IMR-90 (cell line): Measurements from ENCODE around the gene NOP10. TPM values are rescaled to one million over a fixed set of nuclear protein-coding genes. Genes with fewer than 3 reads are reported as not detected.

ENCODE experiments used
- ATAC-seq: fragments of 200-7000 bp; cut with Tn5 transposase; 2 replicates; pipeline ENCODE4 v1.9.1; 2020; ENCODE audit warnings: low read depth, mild to moderate bottlenecking, moderate library complexity
- BruUV-seq: library from RNA; stranded (reverse); fragments of 400-500 nt; replicated peaks from 2 replicates; lab custom pipeline; 2021; lab: Mats Ljungman, UMichigan
- CTCF ChIA-PET: fragments of 300-600 bp; formaldehyde crosslinking; extraction: SDS; loops from one replicate; lab custom pipeline; 2021; ENCODE audit warnings: antibody characterized with exemption; lab: Yijun Ruan, JAX
- POLR2A ChIA-PET: fragments of 300-600 bp; sonication (Branson Sonifier 250); formaldehyde crosslinking; loops from one replicate; lab custom pipeline; 2022; ENCODE audit warnings: antibody characterized with exemption; ENCODE audit not compliant: unreplicated experiment; lab: Charles Lee
- DNase-seq: peaks from one replicate; pipeline ENCODE4 v3.0.0; 2013
- H2AFZ ChIP-seq: replicated peaks from 2 replicates; pipeline ENCODE3; 2013; ENCODE audit warnings: low read length, mild to moderate bottlenecking; ENCODE audit not compliant: poor library complexity
- H2AK5ac ChIP-seq: 2 replicates; pipeline ENCODE4 v1.6.1; 2013; ENCODE audit warnings: low read depth, low read length, inconsistent platforms
- H2AK9ac ChIP-seq: replicated peaks from 2 replicates; pipeline ENCODE3; 2013; ENCODE audit warnings: mild to moderate bottlenecking, low read depth, low read length, moderate library complexity; ENCODE audit not compliant: poor library complexity
- H2BK120ac ChIP-seq: 2 replicates; pipeline ENCODE4 v1.6.1; 2013; ENCODE audit warnings: low read depth, low read length, inconsistent platforms
- H2BK15ac ChIP-seq: 3 replicates; pipeline ENCODE4 v1.6.1; 2013; ENCODE audit warnings: low read depth, low read length, inconsistent platforms
- H2BK20ac ChIP-seq: 2 replicates; pipeline ENCODE4 v1.6.1; 2013; ENCODE audit warnings: low read depth, mild to moderate bottlenecking, inconsistent platforms, low read length, moderate library complexity
- H2BK5ac ChIP-seq: 2 replicates; pipeline ENCODE4 v1.6.1; 2013; ENCODE audit warnings: mild to moderate bottlenecking, low read depth, low read length, inconsistent platforms; ENCODE audit not compliant: poor library complexity, severe bottlenecking
- H3K14ac ChIP-seq: replicated peaks from 2 replicates; pipeline ENCODE4 v1.6.1; 2013; ENCODE audit warnings: low read depth, low read length, inconsistent platforms
- H3K18ac ChIP-seq: 2 replicates; pipeline ENCODE4 v1.6.1; 2013; ENCODE audit warnings: low read depth, low read length, control low read depth
- H3K23ac ChIP-seq: 2 replicates; pipeline ENCODE4 v1.6.1; 2013; ENCODE audit warnings: low read depth, low read length, inconsistent platforms
- H3K27ac ChIP-seq: 2 replicates; pipeline ENCODE4 v1.5.1; 2013; ENCODE audit warnings: mild to moderate bottlenecking, control low read depth, low read length; ENCODE audit not compliant: insufficient read depth
- H3K27me3 ChIP-seq: 2 replicates; pipeline ENCODE4 v1.6.1; 2013; ENCODE audit warnings: low read length; ENCODE audit not compliant: control insufficient read depth, insufficient read depth
- H3K36me3 ChIP-seq: 2 replicates; pipeline ENCODE4 v1.6.1; 2013; ENCODE audit warnings: low read length, mixed read lengths; ENCODE audit not compliant: control insufficient read depth, insufficient read depth
- H3K4ac ChIP-seq: 2 replicates; pipeline ENCODE4 v1.6.1; 2013; ENCODE audit warnings: low read depth, low read length, inconsistent platforms
- H3K4me1 ChIP-seq: 2 replicates; pipeline ENCODE4 v1.6.1; 2013; ENCODE audit warnings: low read length, mixed read lengths; ENCODE audit not compliant: control insufficient read depth, insufficient read depth
- H3K4me2 ChIP-seq: 2 replicates; pipeline ENCODE4 v1.6.1; 2013; ENCODE audit warnings: low read depth, mild to moderate bottlenecking, control low read depth, low read length, moderate library complexity
- H3K4me3 ChIP-seq: 2 replicates; pipeline ENCODE4 v1.5.1; 2013; ENCODE audit warnings: low read depth, mild to moderate bottlenecking, control low read depth, low read length, moderate library complexity; ENCODE audit not compliant: insufficient read depth
- H3K56ac ChIP-seq: 2 replicates; pipeline ENCODE4 v1.6.1; 2013; ENCODE audit warnings: low read length, inconsistent platforms; ENCODE audit not compliant: insufficient read depth; ENCODE audit errors: extremely low read depth
- H3K79me1 ChIP-seq, 2 experiments: 2 replicates each; pipeline ENCODE4 v1.6.1; 2013; ENCODE audit warnings: low read length in 2 of 2, inconsistent platforms in 1 of 2, low read depth in 1 of 2
- H3K9ac ChIP-seq: 2 replicates; pipeline ENCODE4 v1.6.1; 2013; ENCODE audit warnings: low read depth, low read length, control low read depth
- H3K9me1 ChIP-seq: 2 replicates; pipeline ENCODE4 v1.6.1; 2013; ENCODE audit warnings: low read length, inconsistent platforms; ENCODE audit not compliant: insufficient read depth
- H3K9me3 ChIP-seq: 2 replicates; pipeline ENCODE4 v1.6.1; 2013; ENCODE audit warnings: low read length; ENCODE audit not compliant: control insufficient read depth, insufficient read depth
- H4K20me1 ChIP-seq: 2 replicates; pipeline ENCODE4 v1.6.1; 2013; ENCODE audit warnings: low read length, inconsistent platforms; ENCODE audit not compliant: insufficient read depth
- H4K5ac ChIP-seq: 2 replicates; pipeline ENCODE4 v1.6.1; 2013; ENCODE audit warnings: mild to moderate bottlenecking, low read depth, low read length, control low read depth
- H4K8ac ChIP-seq, 2 experiments: 2 replicates each; pipeline ENCODE4 v1.6.1; 2013; ENCODE audit warnings: low read depth in 2 of 2, low read length in 2 of 2, control low read depth in 1 of 2, inconsistent platforms in 1 of 2
- H4K91ac ChIP-seq: 2 replicates; pipeline ENCODE4 v1.6.1; 2013; ENCODE audit warnings: low read depth, low read length, inconsistent platforms; ENCODE audit not compliant: insufficient read depth
- BHLHE40 ChIP-seq: fragments of 150-350 bp; IDR thresholded peaks from 2 replicates; pipeline ENCODE4 v1.6.1; 2016; ENCODE audit warnings: mild to moderate bottlenecking, low read depth, low read length
- CEBPB ChIP-seq: IDR thresholded peaks from 2 replicates; pipeline ENCODE4 v1.6.1; 2012; ENCODE audit warnings: low read depth, low read length, improper control_type of control experiment
- CHD1 ChIP-seq: IDR thresholded peaks from 2 replicates; pipeline ENCODE4 v1.6.1; 2012; ENCODE audit warnings: low read depth, low read length, improper control_type of control experiment
- CTCF ChIP-seq: conservative IDR thresholded peaks from 2 replicates; pipeline ENCODE4 v1.5.1; 2012; ENCODE audit warnings: mild to moderate bottlenecking, low read depth, low read length, improper control_type of control experiment
- ELK1 ChIP-seq: fragments of 150-350 bp; IDR thresholded peaks from 2 replicates; pipeline ENCODE4 v1.6.1; 2016; ENCODE audit warnings: low read depth, mild to moderate bottlenecking, low read length, moderate library complexity, borderline replicate concordance
- FOS ChIP-seq: fragments of 150-350 bp; IDR thresholded peaks from 2 replicates; pipeline ENCODE4 v1.6.1; 2016; ENCODE audit warnings: low read depth, low read length
- MAFK ChIP-seq: IDR thresholded peaks from 2 replicates; pipeline ENCODE4 v1.6.1; 2012; ENCODE audit warnings: low read depth, low read length, improper control_type of control experiment
- MAZ ChIP-seq: IDR thresholded peaks from 2 replicates; pipeline ENCODE4 v1.6.1; 2012; ENCODE audit warnings: low read depth, mild to moderate bottlenecking, low read length, improper control_type of control experiment, moderate library complexity, borderline replicate concordance
- MXI1 ChIP-seq: IDR thresholded peaks from 2 replicates; pipeline ENCODE4 v1.6.1; 2012; ENCODE audit warnings: low read depth, mild to moderate bottlenecking, low read length, moderate library complexity, borderline replicate concordance
- NFE2L2 ChIP-seq: fragments of 150-350 bp; IDR thresholded peaks from 2 replicates; pipeline ENCODE4 v1.6.1; 2016; ENCODE audit warnings: low read depth, mild to moderate bottlenecking, low read length
- POLR2A ChIP-seq: IDR thresholded peaks from 2 replicates; pipeline ENCODE4 v1.6.1; 2012; ENCODE audit warnings: mild to moderate bottlenecking, low read depth, low read length
- RAD21 ChIP-seq: IDR thresholded peaks from 2 replicates; pipeline ENCODE4 v1.6.1; 2012; ENCODE audit warnings: low read length, improper control_type of control experiment
- RCOR1 ChIP-seq: IDR thresholded peaks from 2 replicates; pipeline ENCODE4 v1.6.1; 2012; ENCODE audit warnings: mild to moderate bottlenecking, low read length, improper control_type of control experiment; ENCODE audit not compliant: insufficient replicate concordance
- RFX5 ChIP-seq: IDR thresholded peaks from 2 replicates; pipeline ENCODE4 v1.8.0; 2012; ENCODE audit warnings: low read depth, mild to moderate bottlenecking, low read length, moderate library complexity
- SMC3 ChIP-seq: fragments of 150-350 bp; IDR thresholded peaks from 2 replicates; pipeline ENCODE4 v1.6.1; 2016; ENCODE audit warnings: low read depth, mild to moderate bottlenecking, antibody characterized with exemption, low read length, moderate library complexity
- USF2 ChIP-seq: fragments of 150-350 bp; IDR thresholded peaks from 2 replicates; pipeline ENCODE4 v1.6.1; 2017; ENCODE audit warnings: mild to moderate bottlenecking, antibody characterized with exemption, low read length, low read depth
- WGBS, 2 experiments: methylation state at CpG; one replicate each; pipeline versions ENCODE4 v1.1.5 to v1.1.7; 2013; ENCODE audit warnings: missing lambda C conversion rate in 2 of 2; ENCODE audit not compliant: insufficient read length in 1 of 2; ENCODE audit errors: extremely low coverage in 2 of 2; 5-methylcytosine and 5-hydroxymethylcytosine counted together
- dilution Hi-C: fragments of 300-500 bp; cut with HindIII; formaldehyde crosslinking; loops from one replicate; pipeline ENCODE4 v1.14.3; 2018; ENCODE audit warnings: low sequenced_read_pairs; ENCODE audit not compliant: unreplicated experiment
- in situ Hi-C: fragments of 300-500 bp; cut with MboI; formaldehyde crosslinking; loops from 3 replicates; pipeline ENCODE4 v1.14.3; 2019; ENCODE audit warnings: low sequenced_read_pairs, inconsistent platforms, mixed read lengths
- intact Hi-C: fragments of 100-400 bp; cut with micrococcal nuclease; formaldehyde crosslinking; loops from 2 replicates; pipeline ENCODE4 v1.10.0; 2022
- polyA plus RNA-seq, 3 experiments: library from polyadenylated mRNA; depleted of rRNA; stranded (reverse); fragments of >200 nt; gene quantifications; 2 replicates each; pipeline ENCODE4 v1.2.3, GENCODE V29; 2012; ENCODE audit warnings: low replicate concordance in 1 of 3
- total RNA-seq: library from RNA; depleted of rRNA; stranded (reverse); fragments of >200 nt; gene quantifications from 2 replicates; pipeline ENCODE4 v1.2.3, GENCODE V29; 2012

NOP10 gene
- total and polyA plus RNA-seq, 2 of the 4 experiments (the other 2 are of a cell fraction), result 141 to 468 TPM

GRCh38 chr15:34297059-34297458 lies 45.9 kb downstream of the NOP10 start:
- Histone ChIP-seq H3K4me2 (no peak overlapping the region; the same call in 1 of the 2 replicates), H3K14ac (no peak overlapping the region), H2BK15ac (no peak overlapping the region), H3K56ac (no peak overlapping the region), H3K27me3 (no peaks in the 10 kb centered on the region), H3K9me3 (no peaks in the 10 kb centered on the region), H2BK5ac (no peak overlapping the region), H3K36me3 (no peaks in the 10 kb centered on the region), H2BK120ac (no peak overlapping the region), H3K9ac (no peak overlapping the region), H4K20me1 (no peaks in the 10 kb centered on the region; the same call in none of the 2 replicates), H3K4ac (no peak overlapping the region), H3K4me1 (no peaks in the 10 kb centered on the region; the same call in 1 of the 2 replicates), H4K5ac (no peak overlapping the region), H3K27ac (no peak overlapping the region), H4K91ac (no peak overlapping the region), H3K79me1 (peaks cover 4 to 13% of the 10 kb centered on the region in 2 experiments; a peak in 3 of 4 replicates), H3K18ac (no peak overlapping the region), H3K23ac (0 out of 2 replicates have a peak overlapping the region, but pooled peaks have one; percentile 91), H2BK20ac (no peak overlapping the region), H2AFZ (no peak overlapping the region), H4K8ac (no peak overlapping the region), H3K9me1 (peaks cover 5% of the 10 kb centered on the region), H3K4me3 (no peak overlapping the region), H2AK9ac (no peak overlapping the region), H2AK5ac (no peak overlapping the region)
- BruUV-seq, result no TSS peak
- CTCF ChIA-PET, result interaction anchor here (1.5 kb wide), 1 partner anchor 41 kb away, joined by 4 read pairs; the partner anchor contains the start of gene SLC12A6
- POLR2A ChIA-PET, result no interaction called here
- no CpG with 5 or more reads among the region's 1 CpG for WGBS, 2 experiments
- ATAC-seq (no peak), DNase-seq (peak; percentile 37)
- in situ Hi-C loops (no loop called here), intact Hi-C loops (no loop called here), dilution Hi-C loops (no loop called here)
- TF ChIP-seq CEBPB, result no peak
- no peak for TF ChIP-seq BHLHE40
- TF ChIP-seq RFX5, result no peak
- TF ChIP-seq MXI1, result no peak
- TF ChIP-seq ELK1, result no peak
- TF ChIP-seq NFE2L2, result no peak
- no peak for TF ChIP-seq CHD1
- TF ChIP-seq RCOR1, result no peak
- TF ChIP-seq POLR2A, result no peak
- no peak for TF ChIP-seq MAZ
- no peak for TF ChIP-seq RAD21
- no peak for TF ChIP-seq FOS
- no peak for TF ChIP-seq MAFK
- no peak for TF ChIP-seq CTCF
- TF ChIP-seq SMC3, result no peak
- TF ChIP-seq USF2, result no peak
